B cell (primary cell): Measurements from ENCODE around the gene GRPR.

Experiments used
- CTCF ChIP-seq: fragments of 200-600 bp; IDR thresholded peaks from one replicate; pipeline ENCODE4 v1.8.0; 2022; ENCODE audit warnings: antibody characterized with exemption, mild to moderate bottlenecking
- EZH2 ChIP-seq: IDR thresholded peaks from 2 replicates; pipeline ENCODE4 v1.6.1; 2012; ENCODE audit warnings: borderline replicate concordance, low read depth, mild to moderate bottlenecking, moderate library complexity, low read length; ENCODE audit not compliant: insufficient read depth, poor library complexity, severe bottlenecking

GRCh38 chrX:16076834-16077233, 46.5 kb upstream of the GRPR start:
- TF ChIP-seq CTCF (no peak), EZH2 (no peak)
